Motor neuron (in vitro differentiated cells): ENCODE results near the gene PCDH1. TPM values are rescaled to one million over a fixed set of nuclear protein-coding genes. Genes with fewer than 3 reads are reported as not detected.

Source experiments
- ATAC-seq, 8 experiments: fragments of 200-7000 bp; cut with Tn5 transposase; replicated peaks in 6 of 8; 2 replicates each; pipeline ENCODE4 v1.8.0; 2021; ENCODE audit warnings: mild to moderate bottlenecking in 8 of 8, moderate library complexity in 8 of 8
- H3K27ac ChIP-seq, 2 donors: fragments of 250-450 bp; sonication (Bioruptor Pico); 2 replicates each; pipeline ENCODE4 v1.9.0; 2021; ENCODE audit warnings: antibody characterized with exemption in 2 of 2, mild to moderate bottlenecking in 2 of 2, moderate library complexity in 1 of 2
- H3K4me1 ChIP-seq, 2 donors: fragments of 250-450 bp; sonication (Bioruptor Pico); replicated peaks in 1 of 2; 2 replicates each; pipeline ENCODE4 v1.6.1; 2021; ENCODE audit warnings: antibody characterized with exemption in 2 of 2, mild to moderate bottlenecking in 2 of 2, moderate library complexity in 1 of 2
- H3K4me3 ChIP-seq, 5 donors: fragments of 250-450 bp; sonication (Bioruptor Pico); 2 replicates each; pipeline ENCODE4 v1.9.0; 2021; ENCODE audit warnings: antibody characterized with exemption in 5 of 5, mild to moderate bottlenecking in 5 of 5, moderate library complexity in 4 of 5
- WGBS, 10 experiments: fragments of 450-650 bp; shearing (Covaris generic); methylation state at CpG; one replicate each; pipeline ENCODE4 v1.0.0; 2022; 5-methylcytosine and 5-hydroxymethylcytosine counted together
- in situ Hi-C, 9 experiments: fragments of 400-800 bp; cut with MboI; loops; one replicate each; pipeline ENCODE4 v1.15.0; 2021; ENCODE audit warnings: low sequenced_read_pairs in 9 of 9, low pct_unique_long_range_greater_than_20kb in 2 of 9; ENCODE audit not compliant: unreplicated experiment in 9 of 9
- total RNA-seq, 8 experiments: library from RNA; unstranded; fragments of 300-600 nt; gene quantifications; 2 replicates each; pipeline versions ENCODE4 v1.2.3 to v1.2.4, GENCODE V29; 2022

PCDH1 gene
- total RNA-seq: 10 to 100 TPM in 6 of 8 experiments, 1 to 10 TPM in 2; 1.1 to 29.4 (median 17.5) TPM

DNA sequence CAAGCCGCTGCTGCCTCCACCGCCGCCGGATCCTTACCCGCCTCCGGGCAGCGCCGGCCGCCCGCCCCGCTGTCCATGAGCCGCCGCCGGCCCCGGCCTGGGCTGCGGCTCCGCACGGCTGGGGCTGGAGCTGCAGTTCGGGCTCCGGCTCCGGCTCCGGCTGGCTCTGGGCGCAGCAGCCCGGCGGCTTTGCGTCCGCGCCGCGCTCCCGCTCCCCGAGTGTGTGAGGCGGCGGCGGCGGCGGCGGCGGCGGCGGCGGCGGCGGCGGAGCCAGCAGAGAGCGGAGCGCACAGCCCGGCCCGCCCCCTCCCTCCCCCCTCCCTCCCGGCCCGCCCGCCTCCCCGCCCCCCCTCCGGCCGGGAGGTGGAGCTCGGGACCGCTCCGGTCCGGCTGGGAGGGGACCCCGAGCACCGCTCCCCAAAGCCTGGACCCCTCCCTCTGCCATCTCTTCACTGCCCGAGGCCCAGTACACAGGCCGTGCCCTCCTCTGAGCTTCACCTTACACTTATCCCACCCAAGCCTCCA lies at the start of gene PCDH1:
TSS of gene PCDH1 (minus strand) at position 225 of the 525 bp plus-strand sequence. CDS start at position 77, 148 bp downstream.
- in situ Hi-C loops: loop anchor here in 1 of 9 experiments (25.0 kb wide), 1 partner anchor 191 kb away; the partner anchor contains the start of gene ARAP3
- Histone ChIP-seq H3K27ac (peak within 1 kb of the TSS; percentile 87 to 96), H3K4me3 (peak within 1 kb of the TSS; percentile 59 to 98 (median 89)), H3K4me1 (peaks cover 46 to 52% of the 10 kb centered on the region in 2 donors)
- WGBS, 10 experiments: no CpG with 5 or more reads among the region's 63 CpGs
- ATAC-seq: peak; percentile 5 to 61 (median 49)

GRCh38 chr5:141926434-141926833 lies 48.2 kb upstream of the PCDH1 start:
- H3K4me3 ChIP-seq: no peak overlapping the region
- in situ Hi-C loops: loop anchor here in 3 of 9 experiments (25.0 kb wide), 1 partner anchor 239 kb away; the partner anchor contains the start of gene ARAP3 (in 3 of the 3)
- peaks cover 12 to 13% of the 10 kb centered on the region in 2 donors for H3K4me1 ChIP-seq
- WGBS, 10 experiments: 50 to 100% (median 83%) methylated on average over 1 to 2 of the region's 2 CpGs; no CpG with 5 or more reads in 1 of the 10 experiments
- no peak for ATAC-seq
- H3K27ac ChIP-seq: no peak overlapping the region

GRCh38 chr5:141923448-141924313 lies 45.5 kb upstream of the PCDH1 start, which contains the start of gene DELE1:
Gene DELE1, plus strand, starts transcription at chr5:141923871. Its CDS starts 71 bp downstream, at chr5:141923942.
- 0% methylated on average over 1 to 13 of the region's 53 CpGs; no CpG with 5 or more reads in 4 of the 10 experiments for WGBS, 10 experiments
- Histone ChIP-seq H3K4me3 (peak within 1 kb of the TSS; percentile 43 to 70 (median 50)), H3K4me1 (peaks cover 12 to 13% of the 10 kb centered on the region in 2 donors), H3K27ac (peak within 1 kb of the TSS; percentile 92 to 96)
- peak; percentile 93 to 97 (median 95) for ATAC-seq
- in situ Hi-C loops: loop anchor here in 1 of 9 experiments (25.0 kb wide), 1 partner anchor 236 kb away; the partner anchor contains the start of gene ARAP3

- ATAC-seq: peak in 2 of 8 experiments; percentile 3 to 4
- WGBS, 10 experiments: 11 to 81% (median 40%) methylated on average over 1 to 6 of the region's 28 CpGs; no CpG with 5 or more reads in 3 of the 10 experiments
- in situ Hi-C loops: loop anchor here in 1 of 9 experiments (25.0 kb wide), 1 partner anchor 236 kb away; the partner anchor contains the start of gene ARAP3
- peak overlapping the region; percentile 92 to 96 for H3K27ac ChIP-seq
- H3K4me3 ChIP-seq: peak overlapping the region; percentile 43 to 70 (median 50)
- peaks cover 12 to 13% of the 10 kb centered on the region in 2 donors for H3K4me1 ChIP-seq
Observed at GRCh38 chr5:141922827-141923447, 44.7 kb upstream of the PCDH1 start.

DNA sequence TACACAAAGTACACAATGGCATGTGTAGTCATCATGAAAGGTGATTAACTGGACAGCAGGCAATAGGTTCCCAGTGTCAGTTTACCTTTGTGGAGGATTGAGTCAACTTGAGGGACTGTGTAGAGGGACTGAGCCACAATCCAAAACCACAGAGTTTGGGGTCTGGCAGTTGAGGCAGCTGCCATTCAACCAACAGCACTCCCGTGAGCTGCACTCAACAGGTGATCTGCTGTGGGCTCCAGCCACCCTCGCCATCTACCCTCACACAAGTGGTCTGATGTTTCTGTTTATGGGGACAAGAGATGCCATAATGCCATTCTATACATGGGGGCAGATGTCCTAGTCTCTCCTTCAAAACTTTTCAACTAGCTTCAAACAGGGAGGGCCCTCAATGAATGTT lies 42.6 kb upstream of the PCDH1 start:
- no peak for ATAC-seq
- 100% methylated on average over 1 of the region's 2 CpGs; no CpG with 5 or more reads in 9 of the 10 experiments for WGBS, 10 experiments
- Histone ChIP-seq H3K4me1 (peaks cover 12 to 13% of the 10 kb centered on the region in 2 donors), H3K27ac (no peak overlapping the region), H3K4me3 (no peak overlapping the region)
- in situ Hi-C loops: loop anchor here in 1 of 9 experiments (25.0 kb wide), 1 partner anchor 233 kb away; the partner anchor contains the start of gene ARAP3

GRCh38 chr5:141919218-141920119 lies 41.3 kb upstream of the PCDH1 start:
- no peak for ATAC-seq
- WGBS, 10 experiments: 81 to 100% (median 91%) methylated on average over 1 to 6 of the region's 8 CpGs; no CpG with 5 or more reads in 3 of the 10 experiments
- in situ Hi-C loops: loop anchor here in 1 of 9 experiments (25.0 kb wide), 1 partner anchor 232 kb away; the partner anchor contains the start of gene ARAP3
- no peak overlapping the region for H3K4me3 ChIP-seq
- H3K4me1 ChIP-seq: peaks cover 9 to 12% of the 10 kb centered on the region in 2 donors
- no peak overlapping the region for H3K27ac ChIP-seq

DNA sequence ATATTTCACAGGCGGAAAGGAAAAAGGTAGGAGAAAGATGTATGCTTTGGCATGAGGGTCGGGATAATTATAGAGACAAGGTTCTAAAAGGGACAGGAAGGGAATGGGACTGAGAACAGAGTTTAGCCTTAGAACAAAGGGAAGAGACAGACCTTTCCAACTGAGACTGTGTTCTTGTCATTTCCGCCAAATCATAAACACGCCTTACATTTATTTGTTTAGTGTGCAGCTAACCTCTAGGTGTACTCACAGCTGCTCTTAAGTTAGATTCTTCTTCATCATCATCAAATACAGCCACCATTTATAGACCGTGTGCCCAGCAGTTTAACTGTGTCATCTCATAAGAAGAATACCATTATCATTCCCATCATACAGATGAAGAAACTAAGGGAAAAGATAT lies 39.5 kb upstream of the PCDH1 start:
- in situ Hi-C loops: loop anchor here in 1 of 9 experiments (25.0 kb wide), 1 partner anchor 230 kb away; the partner anchor contains the start of gene ARAP3
- Histone ChIP-seq H3K4me3 (no peak overlapping the region), H3K27ac (no peak overlapping the region), H3K4me1 (peaks cover 14 to 19% of the 10 kb centered on the region in 2 donors)
- WGBS, 10 experiments: 0 to 100% (median 77%) methylated on average over 1 to 5 of the region's 5 CpGs; no CpG with 5 or more reads in 2 of the 10 experiments
- ATAC-seq: no peak

- WGBS, 10 experiments: 60 to 89% (median 73%) methylated on average over 1 to 2 of the region's 2 CpGs; no CpG with 5 or more reads in 3 of the 10 experiments
- in situ Hi-C loops: loop anchor here in 1 of 9 experiments (25.0 kb wide), 1 partner anchor 229 kb away; the partner anchor contains the start of gene ARAP3
Observed at GRCh38 chr5:141916522-141916921, 38.3 kb upstream of the PCDH1 start.

DNA sequence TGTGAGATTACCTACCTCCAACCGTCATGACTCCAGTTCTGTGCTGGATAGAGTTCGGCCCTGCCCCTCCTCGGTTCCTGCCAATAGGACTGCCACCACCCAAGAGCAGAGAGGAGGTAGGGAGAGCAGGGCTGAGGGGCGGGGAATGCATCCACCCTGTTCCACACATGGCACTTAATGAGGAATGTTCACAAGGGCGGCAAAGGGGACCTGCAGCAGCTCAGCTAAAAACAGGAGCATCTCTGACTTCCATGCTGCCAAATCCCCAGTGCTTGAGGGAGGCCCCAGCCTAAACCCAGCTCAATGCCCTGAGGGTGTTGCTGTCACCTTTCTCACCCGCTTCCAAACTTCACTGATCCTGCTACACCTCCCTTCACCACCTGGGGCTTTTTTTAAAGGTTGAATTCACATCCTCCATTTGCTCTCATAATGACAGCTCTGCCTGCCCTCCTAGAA lies 37.7 kb upstream of the PCDH1 start:
- in situ Hi-C loops: loop anchor here in 1 of 9 experiments (25.0 kb wide), 1 partner anchor 229 kb away; the partner anchor contains the start of gene ARAP3
- Histone ChIP-seq H3K27ac (no peak overlapping the region), H3K4me3 (no peak overlapping the region), H3K4me1 (peaks cover 11 to 14% of the 10 kb centered on the region in 2 donors)
- peak in 3 of 8 experiments; percentile 29 to 87 (median 79) for ATAC-seq
- WGBS, 10 experiments: 40 to 81% (median 64%) methylated on average over 1 to 5 of the region's 6 CpGs; no CpG with 5 or more reads in 4 of the 10 experiments

More at GRCh38 chr5:141916522-141916921, 38.3 kb upstream of the PCDH1 start:
- no peak overlapping the region for H3K4me3 ChIP-seq
- no peak for ATAC-seq
- no peak overlapping the region for H3K27ac ChIP-seq
- peaks cover 11 to 14% of the 10 kb centered on the region in 2 donors for H3K4me1 ChIP-seq

- peaks cover 11 to 14% of the 10 kb centered on the region in 2 donors for H3K4me1 ChIP-seq
- H3K27ac ChIP-seq: no peak overlapping the region
- in situ Hi-C loops: loop anchor here in 1 of 9 experiments (25.0 kb wide), 1 partner anchor 227 kb away; the partner anchor contains the start of gene ARAP3
- no peak for ATAC-seq
- 90 to 100% (median 92%) methylated on average over 1 to 3 of the region's 3 CpGs; no CpG with 5 or more reads in 5 of the 10 experiments for WGBS, 10 experiments
- H3K4me3 ChIP-seq: no peak overlapping the region
Observed at GRCh38 chr5:141914797-141915196, 36.6 kb upstream of the PCDH1 start.

- Histone ChIP-seq H3K27ac (peak overlapping the region; percentile 19 to 37), H3K4me1 (peaks cover 11 to 14% of the 10 kb centered on the region in 2 donors), H3K4me3 (peak overlapping the region in 3 of 5 donors; percentile 1 to 11 (median 8))
- ATAC-seq: peak; percentile 52 to 99 (median 97)
- in situ Hi-C loops: loop anchor here in 1 of 9 experiments (25.0 kb wide), 1 partner anchor 227 kb away; the partner anchor contains the start of gene ARAP3
- 0 to 81% (median 16%) methylated on average over 4 to 22 of the region's 40 CpGs; no CpG with 5 or more reads in 4 of the 10 experiments for WGBS, 10 experiments
Observed at GRCh38 chr5:141914199-141914743, 36.1 kb upstream of the PCDH1 start.
